ENCODE measurements around the gene QSOX2.

The QSOX2 gene

DNA sequence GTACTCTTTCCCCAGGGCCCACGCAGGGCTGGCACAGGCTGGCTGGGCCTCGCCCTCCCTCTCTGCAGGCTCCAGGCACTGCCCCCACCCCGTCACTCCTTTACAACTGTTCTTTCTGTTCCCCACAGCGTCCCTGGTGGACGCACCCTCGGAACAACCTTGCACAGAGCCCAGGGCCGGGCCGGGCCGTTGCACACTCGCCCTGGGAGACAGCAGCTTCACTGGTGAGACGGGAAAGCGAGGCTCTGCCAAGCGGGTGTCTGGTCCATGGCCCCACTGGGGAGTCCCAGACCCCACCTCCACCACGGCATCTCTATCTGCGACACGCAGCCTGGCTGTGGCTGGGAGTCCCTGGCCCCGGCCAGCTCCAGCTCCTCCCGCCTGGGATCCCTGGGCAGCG, 18.4 kb upstream of the QSOX2 start:
- TF ChIP-seq GATA3 (IDR thresholded peaks at IDR 0.05; ENCODE audit: low read depth, low read length) (no peak), GATA2 (IDR thresholded peaks at IDR 0.05; ENCODE audit: low read depth, low read length) (no peak)

- no peak for TF ChIP-seq GATA3 (IDR thresholded peaks at IDR 0.05; ENCODE audit: low read depth, low read length)
- no peak for TF ChIP-seq GATA2 (IDR thresholded peaks at IDR 0.05; ENCODE audit: low read depth, low read length)
Observed at GRCh38 chr9:136262671-136263178, 17.1 kb upstream of the QSOX2 start.

DNA sequence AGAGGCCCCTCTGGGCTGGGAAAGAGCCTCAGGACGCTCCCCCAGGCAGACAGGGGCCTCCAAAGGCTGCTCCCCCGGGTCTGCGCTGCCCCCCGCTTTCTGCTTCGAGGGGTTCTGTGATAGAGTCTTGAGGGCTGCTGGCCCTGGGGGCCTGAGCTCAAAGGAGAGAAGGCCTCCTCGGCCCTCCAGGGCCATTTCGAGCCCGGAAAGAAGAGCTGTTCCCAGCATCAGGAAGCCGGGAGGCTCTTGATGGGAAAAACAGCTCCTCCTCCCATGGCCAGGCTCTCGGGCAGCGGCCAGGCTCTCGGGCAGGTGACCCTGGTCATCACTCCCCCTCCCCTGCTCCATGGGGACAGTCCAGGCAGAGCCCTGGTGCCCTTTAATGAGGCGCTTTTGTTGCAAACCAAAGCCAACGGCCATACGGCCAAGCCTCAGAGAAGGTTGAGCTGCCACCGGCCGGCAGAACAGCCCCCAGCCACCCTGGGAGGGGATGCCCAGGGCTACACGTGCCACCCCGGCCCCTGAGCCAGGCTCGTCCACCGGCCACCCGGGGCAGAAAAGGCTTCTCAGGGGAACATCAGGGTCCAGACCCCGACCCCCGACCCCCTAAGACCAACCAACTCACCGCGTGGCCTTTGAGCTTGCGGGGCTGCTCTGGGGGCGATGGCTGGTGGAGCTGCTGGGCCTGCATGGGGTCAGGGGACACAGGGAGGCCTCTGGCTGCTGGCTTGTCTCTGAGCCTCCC, 16.2 kb upstream of the QSOX2 start:
- TF ChIP-seq GATA2 (IDR thresholded peaks at IDR 0.05; ENCODE audit: low read depth, low read length): no peak

DNA sequence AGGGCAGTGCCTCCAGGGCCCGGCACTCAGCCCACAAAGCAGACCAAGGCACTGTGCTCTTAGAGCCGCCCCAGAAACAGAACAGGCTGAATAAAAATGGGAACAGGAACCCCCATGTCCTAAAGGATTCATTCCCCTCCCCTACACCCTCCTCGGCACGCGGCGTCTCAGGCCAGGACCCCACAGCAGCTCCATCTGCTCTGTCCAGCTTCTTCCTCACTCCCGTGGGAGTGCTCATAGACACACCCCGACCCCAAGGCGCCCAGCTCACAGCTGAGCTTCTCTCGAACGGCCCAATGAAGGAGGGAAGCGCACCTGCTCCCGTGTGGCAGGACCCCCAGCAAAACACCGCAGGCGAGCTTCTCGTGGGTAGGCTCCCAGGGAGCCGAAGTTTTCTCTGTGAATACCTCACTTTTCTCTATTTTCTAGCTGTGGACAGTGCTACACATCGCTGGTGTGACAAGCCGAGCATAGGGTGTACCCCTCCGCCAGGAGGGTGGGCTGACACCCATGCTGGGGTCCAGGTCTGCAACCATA, 15.4 kb upstream of the QSOX2 start:
- TF ChIP-seq GATA3 (IDR thresholded peaks at IDR 0.05; ENCODE audit: low read depth, low read length) (no peak), GATA2 (IDR thresholded peaks at IDR 0.05; ENCODE audit: low read depth, low read length) (no peak)

GRCh38 chr9:136260521-136260920, 14.9 kb upstream of the QSOX2 start:
- no peak for TF ChIP-seq GATA3 (IDR thresholded peaks at IDR 0.05; ENCODE audit: low read depth, low read length)
- TF ChIP-seq GATA2 (IDR thresholded peaks at IDR 0.05; ENCODE audit: low read depth, low read length): no peak

DNA sequence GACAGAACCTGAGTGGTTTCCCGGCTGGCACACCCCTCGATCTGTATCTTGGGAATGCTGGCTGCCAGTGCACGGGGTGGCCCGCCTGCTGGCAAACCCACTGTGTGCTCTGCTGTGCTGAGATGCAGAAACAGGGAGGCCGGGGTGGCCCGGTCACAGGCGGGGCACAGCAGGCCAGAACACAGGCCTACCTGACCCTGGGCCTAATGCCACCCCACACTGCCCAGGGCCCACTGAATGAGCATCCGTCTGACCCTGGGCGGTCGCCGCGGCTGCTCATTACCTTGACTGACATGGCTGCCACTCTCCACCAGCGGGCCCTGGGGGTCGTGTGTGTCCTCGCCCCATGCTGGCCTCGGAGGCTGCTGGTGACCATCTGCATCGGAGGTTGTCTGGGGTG, 14.2 kb upstream of the QSOX2 start:
- TF ChIP-seq GATA2 (IDR thresholded peaks at IDR 0.05; ENCODE audit: low read depth, low read length) (no peak), GATA3 (IDR thresholded peaks at IDR 0.05; ENCODE audit: low read depth, low read length) (no peak)

DNA sequence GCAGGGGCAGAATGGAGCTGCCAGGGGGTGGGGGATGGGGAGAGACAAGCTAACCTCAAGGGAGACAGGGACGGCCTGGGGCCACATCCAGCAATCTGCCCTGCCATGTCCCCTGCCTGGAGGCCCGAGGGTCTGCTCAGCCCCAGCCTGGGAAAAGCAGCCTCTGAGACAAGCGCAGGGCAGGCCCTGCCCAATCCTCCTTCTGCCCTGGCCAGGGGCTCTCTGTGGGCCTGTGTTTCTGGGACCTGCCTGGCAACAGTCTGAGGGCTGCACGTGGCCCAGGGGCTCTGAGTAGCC, 13.9 kb upstream of the QSOX2 start:
- no peak for TF ChIP-seq GATA2 (IDR thresholded peaks at IDR 0.05; ENCODE audit: low read depth, low read length)

DNA sequence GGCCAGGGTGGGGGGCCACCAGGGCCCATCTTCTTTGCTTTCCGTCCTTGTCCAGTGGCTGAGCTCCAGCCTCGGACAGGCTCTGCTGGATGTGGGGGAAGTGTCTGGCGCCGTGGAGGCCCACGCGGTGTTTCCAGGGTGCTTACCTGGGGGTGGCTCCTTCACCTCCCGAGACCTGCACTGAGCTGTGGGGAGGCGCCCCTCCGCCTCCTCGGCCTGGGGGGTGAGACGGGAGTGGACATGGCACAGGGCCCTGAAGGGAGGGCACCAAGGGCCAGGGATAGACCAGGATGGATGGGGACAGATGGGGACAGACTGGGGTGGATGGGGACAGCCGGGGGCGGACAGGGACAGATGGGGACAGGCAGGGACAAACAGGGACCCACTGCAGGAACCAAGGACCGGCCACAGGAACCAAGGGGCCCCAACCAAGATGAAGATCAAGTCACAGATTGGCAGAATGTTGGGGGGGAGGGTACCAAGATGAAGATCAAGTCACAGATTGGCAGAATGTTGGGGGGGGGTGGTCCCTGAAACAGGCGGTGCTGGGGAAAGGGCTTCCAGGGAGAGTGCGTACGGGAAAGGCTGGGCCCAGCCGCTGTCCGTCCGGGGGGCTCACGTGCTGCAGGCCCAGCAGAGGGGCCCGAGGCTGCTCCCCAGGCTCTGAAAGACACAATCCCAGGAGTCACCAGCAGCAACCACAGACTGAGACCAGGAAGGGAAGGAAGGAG, 13.3 kb upstream of the QSOX2 start:
- TF ChIP-seq GATA2 (IDR thresholded peaks at IDR 0.05; ENCODE audit: low read depth, low read length) (no peak), GATA3 (IDR thresholded peaks at IDR 0.05; ENCODE audit: low read depth, low read length) (no peak)

DNA sequence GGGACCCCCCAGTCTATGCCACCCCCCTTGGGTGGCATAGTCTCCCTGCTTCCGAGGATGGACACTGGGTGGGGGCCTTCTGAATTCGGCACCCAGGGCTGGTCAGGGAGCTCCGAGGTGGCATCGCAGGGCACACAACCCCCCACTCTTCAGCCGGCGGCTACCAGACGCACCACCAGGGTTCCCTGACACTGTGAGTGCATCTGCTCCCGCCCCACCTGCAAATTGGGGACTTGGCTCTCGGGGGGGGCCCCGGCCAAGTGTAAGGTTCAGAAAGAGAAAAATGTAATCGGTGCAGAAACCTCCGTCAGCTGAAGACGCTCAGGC, 12.7 kb upstream of the QSOX2 start:
- TF ChIP-seq GATA2 (IDR thresholded peaks at IDR 0.05; ENCODE audit: low read depth, low read length): no peak
- TF ChIP-seq GATA3 (IDR thresholded peaks at IDR 0.05; ENCODE audit: low read depth, low read length): no peak

DNA sequence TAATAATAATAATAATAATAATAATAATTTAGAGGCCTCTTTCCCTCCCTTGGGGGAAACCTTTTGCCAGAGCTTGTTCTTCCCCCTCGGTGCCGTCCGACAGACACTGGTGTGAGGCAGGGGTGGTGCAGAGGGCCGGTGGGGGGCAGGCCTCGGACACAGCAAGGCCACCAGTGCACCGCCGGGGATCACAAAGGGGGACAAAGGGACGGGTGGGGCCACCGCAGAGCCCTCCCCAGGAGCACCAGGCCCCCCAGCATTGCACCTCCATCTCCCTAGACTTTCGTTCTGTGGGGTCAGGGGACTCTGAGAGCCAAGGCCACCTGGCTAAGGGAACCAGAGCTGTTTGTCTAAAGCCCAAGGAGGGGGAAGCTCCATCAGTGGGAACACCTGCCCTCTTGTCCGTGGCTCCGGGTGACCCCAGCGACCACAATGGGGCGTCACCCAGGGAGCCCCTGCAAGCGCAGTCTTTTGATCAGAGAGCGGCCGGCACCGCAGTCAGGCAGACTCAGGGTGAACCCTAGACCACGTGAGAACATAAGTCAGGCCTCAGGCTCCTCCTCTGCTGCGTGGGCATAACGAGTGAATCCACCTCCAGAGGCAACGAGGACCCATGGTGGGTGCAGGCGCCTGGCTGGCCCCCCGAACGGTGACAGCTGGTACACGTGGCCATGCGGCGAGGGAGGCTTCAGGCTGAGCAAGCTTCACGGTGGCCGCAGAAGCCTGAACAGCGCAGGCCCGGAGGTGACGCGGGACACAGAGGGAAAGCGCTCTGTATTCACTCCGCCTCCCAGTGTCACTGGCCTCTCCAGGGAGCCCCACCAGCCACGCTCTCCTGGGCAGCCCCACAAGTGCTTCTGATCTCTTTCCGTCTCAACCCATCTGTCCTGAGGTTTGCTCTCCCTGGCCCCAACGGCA, 12.0 kb upstream of the QSOX2 start:
- no peak for TF ChIP-seq GATA2 (IDR thresholded peaks at IDR 0.05; ENCODE audit: low read depth, low read length)

- TF ChIP-seq GATA2 (IDR thresholded peaks at IDR 0.05; ENCODE audit: low read depth, low read length): no peak
- TF ChIP-seq GATA3 (IDR thresholded peaks at IDR 0.05; ENCODE audit: low read depth, low read length): no peak
Observed at GRCh38 chr9:136255896-136256890, 10.6 kb upstream of the QSOX2 start.

GRCh38 chr9:136255166-136255538, 9.5 kb upstream of the QSOX2 start:
- TF ChIP-seq GATA2 (IDR thresholded peaks at IDR 0.05; ENCODE audit: low read depth, low read length) (no peak), GATA3 (IDR thresholded peaks at IDR 0.05; ENCODE audit: low read depth, low read length) (no peak)

GRCh38 chr9:136254381-136255165, 9.0 kb upstream of the QSOX2 start:
- TF ChIP-seq GATA2 (IDR thresholded peaks at IDR 0.05; ENCODE audit: low read depth, low read length): no peak
- TF ChIP-seq GATA3 (IDR thresholded peaks at IDR 0.05; ENCODE audit: low read depth, low read length): no peak
